NCI-H1417 treated with DMSO at 0.1 percent for 48 hours (cell line): ENCODE measurements around the gene BICRA.
"Not testable (repeated sequence)": the region's sequence is repeated elsewhere in the genome, so short reads cannot be mapped to it uniquely, and the experiment has no call there.

Experiments used
- DNase-seq: peaks from one replicate; lab custom pipeline; 2025; lab: John Stamatoyannopoulos, UW

BICRA gene

GRCh38 chr19:47663435-47663910 is 54.5 kb downstream of the BICRA start:
- no peak for DNase-seq

DNA sequence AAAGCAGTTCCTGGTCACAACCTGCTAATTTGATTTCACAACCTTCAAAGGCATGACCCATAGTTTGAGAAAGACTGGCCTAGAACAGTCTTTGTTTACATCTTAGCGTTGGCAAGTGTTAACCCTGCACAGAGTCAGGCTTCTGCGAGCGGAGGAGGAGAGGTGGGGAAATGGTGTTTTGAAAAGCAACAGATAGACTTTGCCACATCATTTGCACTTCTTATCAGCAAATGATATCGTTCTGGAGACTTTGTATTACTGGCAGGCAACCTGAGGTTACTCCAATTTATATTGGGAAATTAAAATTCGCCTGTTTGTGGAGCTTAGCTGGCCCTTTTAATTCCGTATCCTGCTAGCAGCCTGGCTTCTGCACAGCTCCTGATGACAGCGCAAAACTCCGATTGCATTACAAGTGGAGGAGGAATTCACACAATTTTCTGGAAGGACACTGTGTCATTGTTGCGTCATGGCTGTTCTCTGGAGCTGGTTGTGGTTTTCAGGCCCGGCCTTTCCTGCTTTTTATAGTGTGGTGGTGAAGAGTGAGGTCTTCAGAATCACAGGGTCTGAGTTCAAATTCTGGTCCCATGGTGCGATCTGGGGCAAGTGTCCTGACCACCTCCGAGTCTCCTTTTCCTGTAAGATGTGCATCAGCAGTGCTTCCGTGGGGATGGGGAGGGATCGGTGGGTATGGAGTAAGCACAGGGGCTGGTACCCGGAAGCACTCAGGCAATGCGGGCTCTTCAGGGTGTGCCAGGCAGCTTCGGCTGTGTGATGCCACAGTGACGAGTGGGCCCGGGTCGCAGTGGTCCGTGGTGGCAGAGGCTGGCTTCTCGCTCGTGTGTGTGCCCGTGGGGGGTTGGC is 55.2 kb downstream of the BICRA start:
- no peak for DNase-seq

DNA sequence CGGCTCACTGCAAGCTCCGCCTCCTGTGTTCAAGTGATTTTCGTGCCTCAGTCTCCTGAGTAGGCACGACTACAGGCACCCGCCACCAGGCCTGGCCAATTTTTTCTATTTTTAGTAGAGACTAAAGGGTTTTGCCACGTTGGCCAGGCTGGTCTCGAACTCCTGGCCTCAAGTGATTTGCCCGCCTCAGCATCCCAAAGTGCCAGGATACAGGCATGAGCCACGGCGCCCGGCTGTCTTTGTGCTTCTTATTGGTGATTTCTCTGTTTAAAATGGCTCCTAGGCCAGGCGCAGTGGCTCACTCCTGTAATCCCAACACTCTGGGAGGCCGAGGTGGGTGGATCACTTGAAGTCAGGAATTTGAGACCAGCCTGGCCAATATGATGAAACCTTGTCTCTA is 59.6 kb downstream of the BICRA start:
- not testable (repeated sequence) for DNase-seq

DNA sequence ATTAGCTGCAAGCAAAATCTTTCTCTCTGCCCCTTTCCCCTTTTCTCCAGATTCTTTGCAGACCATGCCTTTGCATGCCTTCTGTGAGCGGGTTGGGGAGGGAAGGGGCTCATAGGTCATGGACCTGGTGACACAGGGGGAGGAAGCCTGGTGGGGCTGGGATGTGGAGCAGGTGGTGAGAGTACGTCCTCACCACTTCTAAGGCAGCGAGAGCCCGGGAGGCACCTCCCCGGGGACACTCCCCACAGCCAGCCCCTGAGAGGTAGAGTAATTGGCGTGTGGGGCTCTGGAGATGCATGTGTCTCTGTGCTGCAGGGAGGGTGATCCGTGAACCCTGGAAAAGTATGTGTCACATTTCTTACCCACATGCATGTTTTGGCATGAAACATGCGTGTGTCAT is 61.8 kb downstream of the BICRA start:
- no peak for DNase-seq

GRCh38 chr19:47671499-47671898 is 62.6 kb downstream of the BICRA start:
- no peak for DNase-seq

DNA sequence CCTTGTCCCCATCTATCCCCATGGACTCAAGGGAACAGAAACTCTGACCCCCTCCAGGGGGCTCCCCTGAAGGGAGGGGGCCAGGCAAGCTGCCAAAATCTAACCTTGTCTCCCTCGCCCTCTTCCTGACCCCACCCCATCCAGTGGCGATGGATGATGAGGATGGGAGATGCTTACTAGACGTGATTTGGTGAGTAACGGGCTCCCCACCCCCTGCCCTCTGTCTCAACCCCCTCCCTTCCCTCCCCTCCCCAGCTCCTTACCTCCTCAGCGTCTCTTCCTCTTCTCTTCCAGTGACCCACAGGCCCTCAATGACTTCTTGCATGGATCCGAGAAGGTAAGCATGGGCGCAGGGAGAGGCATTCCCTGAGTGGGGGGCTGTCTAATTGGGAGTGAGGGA is 64.5 kb downstream of the BICRA start:
- DNase-seq, result no peak

DNA sequence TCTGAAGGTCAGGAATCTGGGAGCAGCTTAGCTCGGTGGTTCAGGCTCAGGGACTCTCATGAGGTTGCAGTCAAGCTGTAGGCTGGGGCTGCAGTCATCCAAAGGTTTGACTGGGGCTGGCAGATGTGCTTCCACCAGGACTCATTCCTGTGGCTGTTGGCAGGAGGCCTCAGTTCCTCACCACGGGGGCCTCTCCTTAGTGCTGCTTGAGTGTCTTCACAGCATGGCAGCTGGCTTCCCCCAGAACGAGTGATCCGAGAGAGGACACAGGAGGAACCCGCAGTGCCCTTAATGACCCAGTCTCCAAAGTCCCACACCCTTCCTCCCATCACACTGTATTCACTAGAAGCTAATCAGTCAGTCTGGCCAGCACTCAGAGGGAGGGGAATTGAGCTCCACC is 65.6 kb downstream of the BICRA start:
- no peak for DNase-seq

DNA sequence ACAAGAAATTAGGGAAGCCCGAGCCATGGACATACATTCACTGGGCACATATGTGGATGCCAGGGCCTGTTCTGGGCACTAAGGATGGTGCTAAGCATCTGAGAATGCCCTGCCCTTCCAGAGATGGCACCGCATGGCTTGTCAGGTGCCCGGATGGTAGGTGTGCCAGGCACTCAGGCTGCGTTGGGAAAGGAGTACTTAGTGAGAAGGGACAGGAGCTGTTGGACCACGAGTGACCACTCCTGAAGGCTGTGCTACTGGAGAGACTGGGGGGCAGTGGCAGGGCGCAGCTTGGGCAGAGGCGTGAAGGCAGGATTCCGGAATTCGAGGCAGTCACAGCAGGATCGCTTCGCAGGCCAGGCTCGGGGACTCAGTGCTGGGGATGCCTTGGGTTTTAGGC is 66.3 kb downstream of the BICRA start:
- DNase-seq, result no peak

DNA sequence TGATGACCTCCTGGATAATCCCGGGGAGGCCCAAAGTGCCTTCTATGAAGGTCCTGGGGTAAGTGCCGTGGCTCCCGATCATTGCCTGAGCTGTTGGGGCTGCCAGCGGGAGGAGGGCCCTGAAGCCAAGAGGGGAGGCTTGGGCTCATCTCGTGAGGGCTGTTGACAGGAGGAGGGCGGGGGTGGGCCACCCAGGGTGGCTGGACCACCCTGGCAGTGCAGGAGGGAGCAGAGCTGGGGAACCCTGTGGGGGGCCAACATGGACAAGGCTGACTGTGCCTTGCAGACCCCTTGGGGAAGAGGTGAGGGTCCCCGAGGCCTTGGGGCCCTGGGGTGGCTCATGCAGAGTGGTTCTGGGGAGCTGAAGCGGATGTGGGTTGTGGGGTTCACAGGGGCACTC is 66.9 kb downstream of the BICRA start:
- DNase-seq, result no peak

DNA sequence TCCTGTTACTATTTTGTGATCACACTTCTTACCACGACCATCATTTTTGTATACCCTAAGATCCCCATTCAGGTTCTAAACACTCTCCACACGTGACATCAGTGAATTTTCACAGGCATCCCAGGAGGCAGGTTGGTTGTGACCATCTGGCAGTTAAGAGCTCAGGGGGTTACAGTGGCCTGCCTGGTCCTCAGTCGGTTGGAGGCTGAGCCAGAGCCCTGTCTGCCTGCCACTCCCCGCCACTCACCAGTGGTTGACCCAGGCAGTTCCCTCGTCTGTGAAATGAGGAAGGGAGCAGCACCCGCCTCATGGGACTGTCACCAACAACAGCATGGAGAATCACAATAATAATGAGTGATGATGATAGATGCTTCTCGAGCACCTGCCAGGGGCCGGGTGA is 67.9 kb downstream of the BICRA start:
- DNase-seq, result no peak

- DNase-seq, result no peak
These were observed 70.4 kb downstream of the BICRA start for GRCh38 chr19:47679251-47679900.

DNA sequence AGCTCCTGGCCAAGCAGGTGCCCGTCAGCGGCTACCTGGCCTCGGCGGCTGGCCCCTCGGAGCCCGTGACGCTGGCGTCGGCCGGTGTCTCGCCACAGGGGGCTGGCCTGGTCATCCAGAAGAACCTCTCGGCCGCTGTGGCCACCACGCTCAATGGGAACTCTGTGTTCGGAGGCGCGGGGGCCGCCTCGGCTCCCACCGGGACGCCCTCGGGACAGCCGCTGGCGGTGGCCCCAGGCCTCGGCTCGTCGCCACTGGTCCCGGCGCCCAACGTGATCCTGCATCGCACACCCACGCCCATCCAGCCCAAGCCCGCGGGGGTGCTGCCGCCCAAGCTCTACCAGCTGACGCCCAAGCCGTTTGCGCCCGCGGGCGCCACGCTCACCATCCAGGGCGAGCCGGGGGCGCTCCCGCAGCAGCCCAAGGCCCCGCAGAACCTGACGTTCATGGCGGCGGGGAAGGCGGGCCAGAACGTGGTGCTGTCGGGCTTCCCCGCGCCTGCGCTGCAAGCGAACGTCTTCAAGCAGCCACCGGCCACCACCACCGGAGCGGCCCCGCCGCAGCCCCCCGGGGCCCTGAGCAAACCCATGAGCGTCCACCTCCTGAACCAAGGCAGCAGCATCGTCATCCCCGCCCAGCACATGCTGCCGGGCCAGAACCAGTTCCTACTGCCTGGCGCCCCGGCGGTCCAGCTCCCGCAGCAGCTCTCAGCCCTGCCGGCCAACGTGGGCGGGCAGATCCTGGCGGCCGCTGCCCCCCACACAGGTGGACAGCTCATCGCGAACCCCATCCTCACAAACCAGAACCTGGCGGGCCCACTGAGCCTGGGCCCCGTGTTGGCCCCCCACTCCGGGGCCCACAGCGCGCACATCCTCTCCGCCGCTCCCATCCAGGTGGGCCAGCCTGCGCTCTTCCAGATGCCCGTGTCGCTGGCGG is 71.3 kb downstream of the BICRA start:
- DNase-seq, result no peak

GRCh38 chr19:47680858-47681332 is 72.0 kb downstream of the BICRA start:
- no peak for DNase-seq

DNA sequence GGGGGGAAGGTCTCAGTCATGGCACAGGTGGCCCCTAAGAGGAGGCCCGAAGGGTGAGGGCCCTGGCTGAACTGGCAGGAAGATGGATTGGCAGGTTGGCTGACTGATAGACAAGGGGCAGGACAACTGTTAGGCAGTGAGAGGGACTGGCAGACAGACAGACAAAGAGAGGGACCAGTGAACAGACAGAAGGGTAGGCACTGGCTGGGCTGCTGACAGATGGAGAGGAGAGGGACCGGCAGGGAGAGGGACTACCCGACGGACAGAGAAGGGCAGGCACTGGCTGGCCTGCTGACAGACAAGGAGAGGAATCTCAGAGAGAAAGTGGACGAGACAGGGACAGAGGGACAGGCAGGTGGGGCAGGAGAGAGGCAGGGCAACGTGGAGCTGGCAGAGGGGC is 72.5 kb downstream of the BICRA start:
- DNase-seq, result no peak

DNA sequence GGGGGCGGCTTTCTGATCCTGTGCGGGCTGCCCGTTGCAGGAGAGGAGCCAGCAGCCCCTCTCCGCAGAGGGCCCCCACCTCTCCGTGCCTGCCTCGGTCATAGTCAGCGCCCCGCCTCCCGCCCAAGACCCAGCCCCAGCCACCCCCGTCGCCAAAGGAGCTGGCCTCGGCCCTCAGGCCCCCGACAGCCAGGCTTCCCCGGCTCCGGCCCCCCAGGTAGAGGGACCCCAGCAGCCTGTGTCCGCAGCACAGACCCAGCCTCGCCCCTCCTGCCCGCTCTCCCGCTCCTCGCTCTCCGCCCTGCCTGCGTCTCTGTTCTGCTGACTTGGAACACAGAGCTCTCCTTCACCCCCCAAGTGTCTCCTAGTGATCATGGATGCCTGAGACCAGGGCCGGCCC is 73.0 kb downstream of the BICRA start:
- DNase-seq, result no peak

DNA sequence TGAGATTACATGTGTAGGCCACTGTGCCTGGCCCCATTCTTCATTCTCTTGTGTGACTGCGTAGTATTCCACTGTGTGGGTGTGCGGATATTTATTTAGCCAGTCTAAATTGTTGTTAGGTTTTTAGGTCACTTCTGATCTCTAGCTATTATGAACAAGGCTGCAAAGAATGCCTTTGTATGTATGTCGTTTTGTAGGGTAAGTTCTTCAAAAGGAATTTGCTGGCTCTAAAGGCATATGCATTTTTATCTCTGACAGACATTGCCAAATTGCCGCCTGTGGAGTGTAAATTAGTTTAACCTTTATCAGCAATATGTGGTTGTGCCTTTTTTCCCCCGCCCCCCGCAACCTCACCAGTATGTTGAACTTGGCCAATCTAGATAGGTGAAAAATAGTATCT is 74.0 kb downstream of the BICRA start:
- no peak for DNase-seq

GRCh38 chr19:47686679-47687450 is 77.9 kb downstream of the BICRA start:
- no peak for DNase-seq

- no peak for DNase-seq
These were observed 79.0 kb downstream of the BICRA start for GRCh38 chr19:47687906-47688305.

DNA sequence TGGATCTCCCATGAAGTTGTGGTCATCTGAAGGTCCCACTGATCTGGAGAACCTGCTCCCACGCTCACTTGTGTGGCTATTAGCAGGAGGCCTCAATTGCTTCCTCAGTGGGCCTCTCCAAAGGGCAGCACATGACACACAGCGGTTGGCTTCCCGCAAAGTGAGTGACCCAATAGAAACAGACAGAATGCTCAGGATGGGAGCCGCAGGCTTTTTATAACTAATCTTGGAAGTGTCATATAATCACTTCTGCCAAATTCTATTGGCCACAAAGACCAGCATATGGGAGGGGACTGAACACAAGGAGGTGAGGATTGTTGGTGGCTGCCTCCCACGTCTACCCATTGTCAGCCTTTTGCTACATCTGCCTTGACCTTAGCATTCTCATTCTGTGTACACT is 82.2 kb downstream of the BICRA start:
- DNase-seq, result no peak

DNA sequence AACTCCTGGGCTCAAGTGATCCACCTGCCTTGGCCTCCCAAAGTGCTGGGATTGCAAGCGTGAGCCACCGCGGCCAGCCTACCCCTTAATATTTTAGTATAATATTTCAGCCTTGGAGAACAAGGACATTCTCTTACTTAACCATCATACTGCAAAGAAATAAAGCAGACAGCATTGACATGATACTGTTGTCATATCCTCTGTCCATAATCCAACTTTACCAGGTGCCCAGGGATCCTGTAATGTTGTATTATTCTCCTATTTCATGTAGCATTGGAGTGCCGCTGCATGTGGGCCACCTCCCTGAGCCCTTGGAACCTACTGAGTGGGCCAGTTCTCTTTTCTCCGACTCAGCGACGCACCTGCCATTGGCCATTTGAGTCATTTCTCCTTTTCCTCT is 82.8 kb downstream of the BICRA start:
- no peak for DNase-seq

DNA sequence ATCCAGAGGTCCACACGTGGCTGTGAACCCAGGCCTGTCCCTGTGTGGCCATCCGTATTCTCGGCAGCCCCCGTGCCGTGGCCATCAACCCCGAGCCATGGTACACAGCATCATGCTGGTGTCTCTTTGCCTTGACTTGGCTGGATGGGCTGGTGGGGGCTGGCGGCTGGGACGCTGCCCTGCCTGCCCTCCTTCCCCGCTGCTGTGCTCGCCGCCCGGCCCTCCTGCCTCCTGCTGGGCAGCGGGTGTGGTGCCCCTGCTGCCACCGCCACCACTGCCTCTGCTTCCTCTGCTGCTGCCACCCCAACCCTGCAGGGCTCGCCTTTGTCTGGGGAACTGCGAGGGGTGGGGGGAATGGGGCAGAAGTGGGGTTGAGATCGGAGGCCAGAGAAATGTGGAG is 84.6 kb downstream of the BICRA start:
- no peak for DNase-seq

DNA sequence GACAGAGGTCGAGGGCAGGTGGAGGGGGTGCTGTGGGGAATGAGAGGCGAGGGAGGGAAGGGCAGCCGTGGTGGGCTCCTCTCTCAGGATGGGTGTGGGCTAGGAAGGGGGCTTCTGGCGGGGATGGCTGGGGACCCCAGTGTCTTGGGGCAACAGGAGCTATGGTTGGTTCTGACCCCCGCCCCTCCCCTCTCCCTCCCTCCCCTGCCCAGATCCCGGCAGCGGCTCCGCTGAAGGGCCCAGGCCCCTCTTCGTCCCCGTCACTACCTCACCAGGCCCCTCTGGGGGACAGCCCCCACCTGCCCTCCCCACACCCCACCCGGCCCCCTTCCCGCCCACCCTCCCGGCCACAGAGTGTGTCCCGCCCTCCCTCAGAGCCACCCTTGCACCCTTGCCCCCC is 85.0 kb downstream of the BICRA start:
- DNase-seq, result no peak
